Aorta (tissue), 5 donors: Measurements from ENCODE around the gene PDE4D. TPM values are rescaled to one million over a fixed set of nuclear protein-coding genes. Genes with fewer than 3 reads are reported as not detected.

Source experiments
- ATAC-seq: fragments of 200-7000 bp; cut with Tn5 transposase; one replicate; pipeline ENCODE4 v1.9.1; 2022; ENCODE audit warnings: moderate library complexity; ENCODE audit not compliant: low FRiP score
- DNase-seq, 2 donors: peaks; one replicate each; pipeline ENCODE4 v3.0.0-alpha.2; 2020
- H3K27ac ChIP-seq, 2 donors: one replicate each; pipeline ENCODE4 v1.5.1; 2013; ENCODE audit warnings: low read length in 2 of 2, mild to moderate bottlenecking in 2 of 2, moderate library complexity in 2 of 2, control low read depth in 1 of 2, inconsistent platforms in 1 of 2, low read depth in 1 of 2
- H3K27me3 ChIP-seq, 2 donors: one replicate each; pipeline ENCODE4 v1.6.1; 2013; ENCODE audit warnings: control low read depth in 1 of 2, low read length in 1 of 2, mild to moderate bottlenecking in 1 of 2, moderate library complexity in 1 of 2; ENCODE audit not compliant: insufficient read depth in 2 of 2, control insufficient read depth in 1 of 2
- H3K36me3 ChIP-seq, 2 donors: one replicate each; pipeline ENCODE4 v1.6.1; 2013; ENCODE audit warnings: control low read depth in 1 of 2, low read length in 1 of 2, mild to moderate bottlenecking in 1 of 2; ENCODE audit not compliant: insufficient read depth in 2 of 2, control insufficient read depth in 1 of 2
- H3K4me1 ChIP-seq, 2 donors: one replicate each; pipeline ENCODE4 v1.6.1; 2013; ENCODE audit warnings: low read length in 2 of 2, control low read depth in 1 of 2, mild to moderate bottlenecking in 1 of 2, moderate library complexity in 1 of 2; ENCODE audit not compliant: insufficient read depth in 2 of 2, control insufficient read depth in 1 of 2
- H3K4me3 ChIP-seq, 2 donors: one replicate each; pipeline ENCODE4 v1.5.1; 2013; ENCODE audit warnings: low read length in 2 of 2, control low read depth in 1 of 2, mild to moderate bottlenecking in 1 of 2
- H3K9me3 ChIP-seq: one replicate; pipeline ENCODE4 v1.6.1; 2013; ENCODE audit warnings: mild to moderate bottlenecking, low read length; ENCODE audit not compliant: control insufficient read depth
- WGBS, 2 donors: extraction: QIAGEN DNeasy Blood & Tissue Kit; methylation state at CpG; one replicate each; pipeline ENCODE4 v1.1.7; 2013; 5-methylcytosine and 5-hydroxymethylcytosine counted together
- intact Hi-C, 2 donors: fragments of 100-400 bp; cut with DNase I; formaldehyde crosslinking; loops; one replicate each; pipeline versions ENCODE4 v1.14.2 to v1.15.0; 2022
- polyA plus RNA-seq, 2 donors: library from polyadenylated mRNA; stranded (reverse); fragments of 200-250 nt; gene quantifications; one replicate each; pipeline ENCODE4 v1.2.3, GENCODE V29; 2013
- total RNA-seq, 2 donors: library from RNA; stranded (reverse); fragmentation: NEBNext Ultra II Directional; extraction: Animal tissue kit (Norgen Biotek cat#: 25700); gene quantifications; one replicate each; pipeline ENCODE4 v1.2.1, GENCODE V29; 2021
- donor health status: healthy with polysubstance abuse.
- donor health status: Bipolar disorder and iron deficiency.
- donor health status: DM: no; HTN: no; CAD: no.
- donor health status: DM: no; HTN: no; CAD: no.
- donor health status: DM: yes; HTN: yes; CAD: no.

Gene PDE4D
- total and polyA plus RNA-seq, 4 donors = 2.4 to 112 (median 33.3) TPM

- ATAC-seq = no peak
- H3K4me1 ChIP-seq = peaks cover 0 to 8% of the 10 kb centered on the region in 2 donors
- WGBS, 2 donors = 48 to 52% methylated on average over 5 of the region's 5 CpGs
Observed at GRCh38 chr5:59134471-59135163, 758.9 kb downstream of the PDE4D start.

GRCh38 chr5:59133764-59134261, 759.7 kb downstream of the PDE4D start:
- DNase-seq (no peak), ATAC-seq (peak; percentile 30)
- H3K36me3 ChIP-seq = no peaks in the 10 kb centered on the region
- H3K9me3 ChIP-seq = no peaks in the 10 kb centered on the region
- H3K4me1 ChIP-seq = peaks cover 0 to 8% of the 10 kb centered on the region in 2 donors
- H3K27me3 ChIP-seq = no peaks in the 10 kb centered on the region
- 77 to 81% methylated on average over 2 of the region's 2 CpGs for WGBS, 2 donors
- no peak overlapping the region for H3K4me3 ChIP-seq
- intact Hi-C loops = loop anchor here in 1 of 2 donors (10.0 kb wide), 1 partner anchor 99 kb away; no protein-coding TSS in a partner anchor
- H3K27ac ChIP-seq = no peak overlapping the region

More at GRCh38 chr5:59134471-59135163, 758.9 kb downstream of the PDE4D start:
- H3K9me3 ChIP-seq = no peaks in the 10 kb centered on the region
- intact Hi-C loops = loop anchor here in 1 of 2 donors (10.0 kb wide), 1 partner anchor 100 kb away; no protein-coding TSS in a partner anchor
- no peak overlapping the region for H3K4me3 ChIP-seq
- H3K36me3 ChIP-seq = no peaks in the 10 kb centered on the region
- no peaks in the 10 kb centered on the region for H3K27me3 ChIP-seq
- DNase-seq = no peak
- H3K27ac ChIP-seq = no peak overlapping the region

GRCh38 chr5:59132131-59132530, 761.4 kb downstream of the PDE4D start:
- ATAC-seq = no peak
- 95 to 98% methylated on average over 5 of the region's 5 CpGs for WGBS, 2 donors

GRCh38 chr5:59130431-59130830, 763.1 kb downstream of the PDE4D start:
- H3K27me3 ChIP-seq = no peaks in the 10 kb centered on the region
- ATAC-seq = no peak
- H3K27ac ChIP-seq = no peak overlapping the region
- no peak overlapping the region for H3K4me3 ChIP-seq
- intact Hi-C loops = loop anchor here in 1 of 2 donors (10.0 kb wide), 1 partner anchor 96 kb away; no protein-coding TSS in a partner anchor
- H3K9me3 ChIP-seq = no peaks in the 10 kb centered on the region
- peaks cover 0 to 2% of the 10 kb centered on the region in 2 donors for H3K4me1 ChIP-seq
- DNase-seq = no peak
- WGBS, 2 donors = 95 to 97% methylated on average over 2 of the region's 2 CpGs
- no peaks in the 10 kb centered on the region for H3K36me3 ChIP-seq

More at GRCh38 chr5:59132131-59132530, 761.4 kb downstream of the PDE4D start:
- intact Hi-C loops = loop anchor here in 1 of 2 donors (10.0 kb wide), 1 partner anchor 97 kb away; no protein-coding TSS in a partner anchor
- Histone ChIP-seq H3K27me3 (no peaks in the 10 kb centered on the region), H3K9me3 (no peaks in the 10 kb centered on the region), H3K4me1 (peaks cover 0 to 4% of the 10 kb centered on the region in 2 donors), H3K36me3 (no peaks in the 10 kb centered on the region), H3K4me3 (no peak overlapping the region), H3K27ac (no peak overlapping the region)
- no peak for DNase-seq

- H3K9me3 ChIP-seq = no peaks in the 10 kb centered on the region
- H3K27me3 ChIP-seq = no peaks in the 10 kb centered on the region
- no peak overlapping the region for H3K27ac ChIP-seq
- no peak overlapping the region for H3K4me3 ChIP-seq
- ATAC-seq = no peak
- no peak for DNase-seq
- no peaks in the 10 kb centered on the region for H3K4me1 ChIP-seq
- intact Hi-C loops = no loop called here
- 95 to 100% methylated on average over 1 of the region's 1 CpG for WGBS, 2 donors
- H3K36me3 ChIP-seq = no peaks in the 10 kb centered on the region
Observed at GRCh38 chr5:59128646-59129290, 764.8 kb downstream of the PDE4D start.

GRCh38 chr5:59126708-59127573, 766.6 kb downstream of the PDE4D start:
- Histone ChIP-seq H3K36me3 (no peaks in the 10 kb centered on the region), H3K4me1 (no peaks in the 10 kb centered on the region), H3K27ac (no peak overlapping the region), H3K27me3 (no peaks in the 10 kb centered on the region), H3K9me3 (no peaks in the 10 kb centered on the region), H3K4me3 (peak overlapping the region; percentile 22 to 43)
- no peak for DNase-seq
- intact Hi-C loops = no loop called here
- 22 to 26% methylated on average over 15 of the region's 15 CpGs for WGBS, 2 donors
- ATAC-seq = peak; percentile 39

- no peaks in the 10 kb centered on the region for H3K27me3 ChIP-seq
- intact Hi-C loops = no loop called here
- no peak for DNase-seq
- no peak overlapping the region for H3K27ac ChIP-seq
- H3K4me3 ChIP-seq = no peak overlapping the region
- ATAC-seq = no peak
- H3K36me3 ChIP-seq = no peaks in the 10 kb centered on the region
- no peaks in the 10 kb centered on the region for H3K4me1 ChIP-seq
- 83 to 87% methylated on average over 5 of the region's 5 CpGs for WGBS, 2 donors
- no peaks in the 10 kb centered on the region for H3K9me3 ChIP-seq
Observed at GRCh38 chr5:59126016-59126707, 767.4 kb downstream of the PDE4D start.
